ENCODE data around the gene SETD1A.

DNA sequence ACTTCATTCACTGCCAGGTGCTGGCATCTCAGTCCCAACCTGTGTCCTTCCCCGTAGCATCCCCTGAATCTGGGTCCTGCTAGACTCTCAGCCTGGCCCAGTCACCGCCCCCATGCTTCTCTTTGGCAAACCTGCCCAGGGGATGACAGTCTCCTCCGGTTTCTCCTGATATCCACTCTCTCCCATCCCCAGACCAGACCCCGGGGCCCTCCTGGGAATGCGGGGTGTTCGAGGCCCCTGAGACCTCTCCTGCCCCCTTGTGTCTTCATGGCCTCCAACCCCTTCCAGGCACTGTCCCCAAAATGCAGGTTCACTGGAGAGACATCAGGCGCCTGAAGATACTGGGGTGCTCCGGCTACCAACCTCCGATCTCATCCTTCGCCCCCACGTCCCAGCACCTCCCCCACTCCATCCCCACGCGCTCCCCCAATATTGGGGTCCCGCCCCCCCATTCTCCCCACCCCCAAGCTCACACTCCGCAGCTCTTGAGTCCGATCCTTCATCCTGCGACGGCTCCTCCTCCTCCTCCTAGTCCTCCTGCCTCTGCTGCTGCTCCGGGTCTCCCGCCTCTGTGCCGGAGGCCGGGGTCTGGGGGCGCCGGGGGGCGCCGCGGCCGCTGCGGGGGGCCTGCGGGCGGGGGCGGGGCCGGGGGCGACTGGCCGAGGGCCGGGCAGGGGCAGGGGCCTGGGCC is 52.5 kb downstream of the SETD1A start:
- no peak for TF ChIP-seq ELF1 (tag; IDR thresholded peaks at IDR 0.05)
- TF ChIP-seq MXD1 (CRISPR knock-in tag; IDR thresholded peaks at IDR 0.05; ENCODE audit: borderline replicate concordance, poor library complexity, severe bottlenecking), result no peak
- TF ChIP-seq CAMTA2 (CRISPR knock-in tag; conservative IDR thresholded peaks at IDR 0.05), result no peak
- TF ChIP-seq REST (IDR thresholded peaks at IDR 0.05; ENCODE audit: borderline replicate concordance), result no peak
- no peak for TF ChIP-seq REST (CRISPR knock-in tag; IDR thresholded peaks at IDR 0.05; ENCODE audit: low read depth)
- TF ChIP-seq CREB1 (IDR thresholded peaks at IDR 0.05), result no peak
- TF ChIP-seq CREB1 (CRISPR knock-in tag; IDR thresholded peaks at IDR 0.05), result no peak
- TF ChIP-seq ZNF24 (IDR thresholded peaks at IDR 0.05), result no peak
- TF ChIP-seq KDM4B (IDR thresholded peaks at IDR 0.05; ENCODE audit: borderline replicate concordance in 2 of 2, low read depth in 1 of 2), result no peak
- TF ChIP-seq LEF1 (IDR thresholded peaks at IDR 0.05), result no peak
- no peak for TF ChIP-seq EGR1 (conservative IDR thresholded peaks at IDR 0.05)
- no peak for TF ChIP-seq E2F5 (CRISPR knock-in tag; IDR thresholded peaks at IDR 0.05)
